GM12878 (cell line): ENCODE results near the gene GRM1.

Experiments used
- BHLHE40 ChIP-seq, 2 experiments: fragments of 450-650 bp in 1 of 2; IDR thresholded peaks; 2 replicates each; pipeline ENCODE4 v1.6.1; 2011 to 2017; ENCODE audit warnings: low read depth in 2 of 2, borderline replicate concordance in 1 of 2, improper control_type of control experiment in 1 of 2, low read length in 1 of 2, mild to moderate bottlenecking in 1 of 2
- ETV6 ChIP-seq, 2 experiments: fragments of 450-650 bp in 1 of 2; IDR thresholded peaks in 1 of 2; conservative IDR thresholded peaks in 1 of 2; 2 replicates each; pipeline ENCODE4 v1.6.1; 2014; ENCODE audit warnings: antibody characterized with exemption in 1 of 2, borderline replicate concordance in 1 of 2, low read depth in 1 of 2, mild to moderate bottlenecking in 1 of 2, moderate library complexity in 1 of 2
- POLR2A ChIP-seq: IDR thresholded peaks from 2 replicates; pipeline ENCODE4 v1.6.1; 2011; ENCODE audit warnings: low read depth, mild to moderate bottlenecking, low read length

DNA sequence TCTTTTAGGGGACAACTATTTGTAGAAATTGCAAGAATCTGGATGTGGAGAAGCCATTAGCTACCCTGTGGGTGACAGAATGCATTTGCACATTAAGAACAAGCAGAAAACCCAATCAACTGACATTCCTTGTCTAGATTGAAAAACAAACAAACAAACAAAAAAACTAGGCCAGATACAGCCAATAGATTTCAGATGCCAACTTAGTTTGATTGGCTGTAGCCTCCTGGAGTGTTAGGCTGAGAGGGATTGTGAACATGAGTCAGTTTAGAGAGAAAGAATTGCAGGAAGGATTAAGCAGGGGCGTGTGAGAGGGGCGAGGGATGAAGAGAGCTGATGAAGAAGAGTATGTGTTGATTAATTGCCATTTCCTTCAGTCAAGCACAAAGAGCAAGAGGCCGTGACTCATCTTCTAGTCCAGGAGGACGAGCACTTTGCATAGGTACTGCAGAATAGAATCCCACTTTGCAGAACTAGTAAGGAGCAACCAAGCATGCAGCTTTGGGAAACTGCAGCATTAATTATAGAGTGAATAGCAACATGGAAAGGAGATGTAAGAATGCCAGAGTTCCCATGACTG, 326.7 kb downstream of the GRM1 start:
- TF ChIP-seq ETV6 (conservative IDR thresholded peaks at IDR 0.05 in 1 of 2, IDR thresholded peaks at IDR 0.05 in 1 of 2; ENCODE audit: borderline replicate concordance in 1 of 2, low read depth in 1 of 2) (no peak), POLR2A (no peak), BHLHE40 (IDR thresholded peaks at IDR 0.05; ENCODE audit: borderline replicate concordance in 1 of 2, low read depth in 2 of 2, low read length in 1 of 2) (no peak)
